Measurements from ENCODE around the gene PIP5KL1. TPM values are rescaled to one million over a fixed set of nuclear protein-coding genes. Genes with fewer than 3 reads are reported as not detected.
A peak's percentile ranks its signal among the peaks of the same experiment; 100 is the strongest.

Gene PIP5KL1, protein sequence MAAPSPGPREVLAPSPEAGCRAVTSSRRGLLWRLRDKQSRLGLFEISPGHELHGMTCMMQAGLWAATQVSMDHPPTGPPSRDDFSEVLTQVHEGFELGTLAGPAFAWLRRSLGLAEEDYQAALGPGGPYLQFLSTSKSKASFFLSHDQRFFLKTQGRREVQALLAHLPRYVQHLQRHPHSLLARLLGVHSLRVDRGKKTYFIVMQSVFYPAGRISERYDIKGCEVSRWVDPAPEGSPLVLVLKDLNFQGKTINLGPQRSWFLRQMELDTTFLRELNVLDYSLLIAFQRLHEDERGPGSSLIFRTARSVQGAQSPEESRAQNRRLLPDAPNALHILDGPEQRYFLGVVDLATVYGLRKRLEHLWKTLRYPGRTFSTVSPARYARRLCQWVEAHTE
- total RNA-seq = 0.48 TPM
- 1.4 TPM for polyA plus RNA-seq

DNA sequence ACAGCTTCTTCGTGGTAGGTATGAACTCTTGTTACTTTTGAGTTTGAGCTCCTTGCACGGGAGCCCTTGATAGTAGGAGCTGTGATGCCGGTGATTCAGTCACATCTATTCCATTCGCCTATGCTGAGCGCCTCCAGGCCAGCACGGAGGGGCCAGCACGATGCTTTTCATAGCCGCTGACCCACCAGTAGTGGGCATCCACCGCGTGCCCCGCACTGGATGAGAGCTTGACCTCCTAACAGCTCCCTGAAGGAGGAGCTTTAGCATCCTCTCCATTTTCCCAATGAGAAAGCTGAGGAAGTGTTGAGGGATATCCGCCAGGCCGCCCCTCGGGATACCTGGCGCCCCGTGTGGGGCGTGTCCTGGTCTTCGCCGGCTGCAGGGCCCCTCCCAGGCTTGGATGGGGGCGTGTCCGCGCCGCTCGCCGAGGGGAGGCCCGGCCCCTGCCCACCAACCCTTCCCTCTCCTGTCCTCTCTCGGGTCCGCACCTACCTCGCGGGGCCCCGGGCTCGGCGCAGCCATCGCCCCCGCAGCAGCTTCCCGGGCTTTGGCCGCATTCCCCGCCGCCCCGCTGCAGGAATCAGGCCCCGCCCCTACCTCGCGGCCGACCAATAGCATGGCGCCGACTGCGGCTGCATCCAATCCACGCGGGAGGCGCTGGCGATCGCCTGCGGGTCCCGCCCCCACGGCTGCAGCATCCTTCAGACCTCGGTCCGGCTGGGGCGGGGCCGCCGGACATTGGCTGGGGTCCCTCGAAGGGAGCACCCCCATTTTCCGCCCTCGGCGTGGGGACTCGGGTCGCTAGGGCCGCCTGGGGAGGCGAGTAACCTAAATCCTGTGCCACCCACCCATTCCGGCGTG lies at the start of gene PIP5KL1:
Gene PIP5KL1 (minus strand): TSS at position 547 of the 861 bp plus-strand sequence. CDS start 25 bp downstream, at position 522.
- DNase-seq (ENCODE audit: extremely low spot score) = no peak
- Histone ChIP-seq H3K4me1 (ENCODE audit: insufficient read depth) (no peaks in the 10 kb centered on the region), H3K4me3 (ENCODE audit: low read depth, low read length) (peak within 1 kb of the TSS; percentile 38), H3K27ac (ENCODE audit: low read depth) (no peak within 1 kb of the TSS), H3K36me3 (ENCODE audit: insufficient read depth) (no peaks in the 10 kb centered on the region)
- WGBS = 1% methylated on average over 70 of the region's 70 CpGs

DNA sequence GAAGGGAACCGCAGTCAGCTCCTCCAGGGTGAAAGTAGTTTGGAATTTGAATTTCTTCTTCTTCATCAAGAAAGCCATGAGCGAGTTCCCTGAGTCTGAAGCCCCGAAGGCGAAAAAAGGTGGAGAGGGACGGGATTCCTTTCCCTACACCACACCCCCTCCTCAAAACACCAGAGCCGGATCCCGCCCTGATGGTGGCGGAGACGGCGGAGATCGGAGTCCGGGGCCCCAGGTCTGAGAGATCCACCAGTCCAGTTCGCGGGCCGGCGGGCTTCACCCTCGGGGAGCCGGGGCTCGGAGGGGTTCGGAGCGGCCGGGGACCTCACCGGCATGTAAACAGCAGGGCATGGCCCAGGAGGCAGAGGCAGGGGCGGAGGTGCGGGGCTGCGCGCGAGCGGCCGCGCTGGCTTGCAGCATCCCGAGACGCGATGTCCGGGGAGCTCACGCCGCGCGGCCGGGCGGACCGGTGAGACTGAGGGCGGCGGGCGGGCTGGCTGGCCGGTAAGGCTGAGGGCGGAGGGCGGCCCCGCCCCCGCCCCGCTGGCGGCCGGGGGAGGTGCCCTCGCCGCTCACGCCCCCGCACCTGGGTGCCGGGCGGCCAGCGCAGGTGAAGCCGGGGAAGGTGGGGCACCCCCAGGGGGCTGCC lies 49.6 kb upstream of the PIP5KL1 start:
- H3K36me3 ChIP-seq (ENCODE audit: insufficient read depth) = no peaks in the 10 kb centered on the region
- under 1% methylated on average over 61 of the region's 61 CpGs for WGBS
- H3K27ac ChIP-seq (ENCODE audit: low read depth) = peak overlapping the region; percentile 91
- DNase-seq (ENCODE audit: extremely low spot score) = no peak
- no peaks in the 10 kb centered on the region for H3K4me1 ChIP-seq (ENCODE audit: insufficient read depth)
- peak overlapping the region; percentile 92 for H3K4me3 ChIP-seq (ENCODE audit: low read depth, low read length)

DNA sequence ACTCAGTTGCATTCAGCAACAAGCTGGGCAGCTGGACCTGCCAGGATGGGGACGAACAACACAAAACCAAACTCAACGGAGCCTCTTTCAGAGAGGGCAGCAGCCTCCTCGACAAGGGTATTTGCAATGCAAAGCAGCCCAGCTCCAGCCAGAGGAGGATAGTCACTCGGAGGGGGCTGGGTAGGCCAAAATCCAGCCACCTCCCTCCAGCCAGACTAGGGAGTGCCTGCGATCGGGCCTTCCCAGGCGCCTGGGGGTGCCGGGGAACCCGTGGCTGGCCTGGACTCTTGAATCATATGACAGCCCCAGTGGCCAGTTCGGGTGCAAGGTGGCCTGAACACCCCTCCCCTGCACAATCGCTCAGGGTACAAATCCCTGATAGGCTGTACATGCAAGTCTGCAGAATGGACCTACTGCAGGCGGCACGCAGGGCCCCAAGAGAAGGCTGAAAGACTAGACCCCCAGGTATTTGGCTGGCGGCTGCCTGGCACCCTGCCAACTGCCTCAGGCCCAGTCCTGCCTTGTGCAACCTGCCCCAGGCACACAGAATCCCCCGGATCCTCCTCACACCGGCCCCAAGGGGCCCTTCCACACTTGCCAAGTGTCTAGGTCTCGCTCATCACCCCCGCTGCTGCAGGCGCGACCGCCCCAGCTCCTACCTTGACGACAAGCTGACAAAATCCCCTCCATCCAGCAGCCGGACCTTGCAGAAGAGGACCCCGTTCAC lies 48.9 kb upstream of the PIP5KL1 start:
- peak overlapping the region; percentile 92 for H3K4me3 ChIP-seq (ENCODE audit: low read depth, low read length)
- WGBS = 2% methylated on average over 24 of the region's 24 CpGs
- no peaks in the 10 kb centered on the region for H3K4me1 ChIP-seq (ENCODE audit: insufficient read depth)
- H3K27ac ChIP-seq (ENCODE audit: low read depth) = peak overlapping the region; percentile 48
- H3K36me3 ChIP-seq (ENCODE audit: insufficient read depth) = no peaks in the 10 kb centered on the region
- no peak for DNase-seq (ENCODE audit: extremely low spot score)

DNA sequence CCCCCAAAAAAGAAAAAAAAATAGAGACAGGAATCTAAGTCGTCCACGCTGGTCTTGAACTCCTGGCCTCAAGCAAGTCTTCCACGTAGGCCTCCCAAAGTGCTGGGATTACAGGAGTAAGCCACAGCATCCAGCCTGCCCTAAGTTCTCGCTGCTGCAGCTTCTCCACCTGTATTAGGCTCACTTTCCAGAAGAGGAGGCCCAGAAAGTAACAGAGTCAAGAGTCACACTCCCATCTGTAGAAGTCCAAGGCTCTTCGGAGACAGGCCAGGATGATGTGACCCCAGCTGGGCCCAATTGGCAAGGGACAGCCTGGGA lies 48.4 kb upstream of the PIP5KL1 start:
- Histone ChIP-seq H3K4me3 (ENCODE audit: low read depth, low read length) (peak overlapping the region; percentile 92), H3K36me3 (ENCODE audit: insufficient read depth) (no peaks in the 10 kb centered on the region), H3K27ac (ENCODE audit: low read depth) (no peak overlapping the region), H3K4me1 (ENCODE audit: insufficient read depth) (no peaks in the 10 kb centered on the region)
- DNase-seq (ENCODE audit: extremely low spot score) = no peak
- 16% methylated on average over 5 of the region's 5 CpGs for WGBS

DNA sequence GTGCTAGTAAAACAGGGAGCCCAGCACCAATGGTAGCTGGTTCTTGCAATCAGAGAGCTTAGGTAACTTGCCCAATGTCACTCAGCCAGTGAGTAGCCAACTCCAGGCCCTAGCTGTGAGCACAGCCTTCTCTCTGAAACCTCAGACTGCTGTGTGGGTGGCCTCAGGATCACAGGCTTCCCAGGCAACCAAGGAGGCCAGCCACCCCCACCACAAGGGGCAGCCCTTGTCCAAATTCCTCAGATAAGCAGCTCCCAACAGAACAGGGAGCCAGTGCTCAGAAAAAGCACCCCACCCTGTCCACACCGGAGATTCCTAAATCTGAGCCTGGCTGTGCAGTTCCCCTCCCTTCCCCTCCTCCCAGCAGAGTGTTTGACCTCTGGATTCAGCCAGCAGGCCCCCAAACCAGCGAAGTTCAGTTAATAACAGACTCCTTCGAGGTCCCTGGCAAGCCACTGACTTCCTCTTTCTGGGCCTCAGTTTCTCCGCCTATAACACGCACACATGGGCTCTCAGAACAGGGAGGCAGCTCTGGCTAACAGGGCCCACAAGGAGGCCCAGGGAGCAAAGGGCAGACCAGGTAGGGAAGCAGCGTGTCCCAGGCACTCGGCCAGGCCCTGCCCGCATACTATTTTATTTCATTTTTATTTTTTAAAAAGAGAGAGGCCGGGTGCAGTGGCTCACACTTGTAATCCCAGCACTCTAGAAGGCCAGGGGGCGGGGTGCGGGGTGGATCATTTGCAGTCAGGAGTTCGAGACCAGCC lies 47.5 kb upstream of the PIP5KL1 start:
- Histone ChIP-seq H3K4me3 (ENCODE audit: low read depth, low read length) (peak overlapping the region; percentile 92), H3K36me3 (ENCODE audit: insufficient read depth) (no peaks in the 10 kb centered on the region), H3K27ac (ENCODE audit: low read depth) (peak overlapping the region; percentile 72), H3K4me1 (ENCODE audit: insufficient read depth) (no peaks in the 10 kb centered on the region)
- no peak for DNase-seq (ENCODE audit: extremely low spot score)
- WGBS = 21% methylated on average over 12 of the region's 12 CpGs

DNA sequence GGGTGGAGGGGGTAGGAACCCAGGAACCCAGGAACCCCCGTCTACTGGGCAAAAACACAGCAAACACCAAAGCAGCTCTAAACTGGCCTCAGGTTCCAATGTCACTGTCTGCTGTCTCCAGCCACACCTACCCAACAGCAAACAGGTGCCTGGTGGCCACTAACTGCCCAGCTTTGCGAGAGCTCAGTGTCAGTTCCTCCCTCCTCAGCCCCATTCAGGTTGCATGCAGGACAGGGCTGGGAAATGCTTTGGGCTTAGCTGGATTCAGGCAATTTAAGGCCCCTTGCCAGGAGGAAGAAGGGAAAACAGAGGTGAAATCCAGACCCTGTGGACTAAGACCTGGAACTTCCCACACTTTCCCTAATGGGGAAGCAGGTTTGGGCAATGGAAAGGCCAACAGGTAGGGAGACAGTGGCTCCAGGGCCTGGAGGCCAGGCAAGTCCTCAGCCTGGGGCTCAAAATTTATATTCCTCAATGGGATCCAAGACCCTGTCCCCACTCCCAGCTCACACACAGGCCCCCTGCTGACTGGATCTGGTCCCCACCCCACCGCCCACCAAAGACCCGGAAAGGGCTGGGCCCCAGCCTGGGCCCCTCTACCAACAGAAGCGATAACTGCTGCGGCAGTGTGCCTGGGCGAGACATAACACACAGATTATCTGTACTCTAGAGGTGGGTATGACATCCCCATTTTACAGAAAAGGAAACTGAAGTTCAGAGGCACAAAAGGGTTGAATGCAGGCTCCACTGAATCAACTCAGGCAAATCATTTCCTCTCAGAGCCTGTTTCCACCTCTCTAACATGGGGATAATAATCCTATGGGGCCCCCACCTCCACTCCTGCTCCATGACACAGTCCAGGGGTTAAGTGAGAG lies 46.7 kb upstream of the PIP5KL1 start:
- no peak overlapping the region for H3K27ac ChIP-seq (ENCODE audit: low read depth)
- 32% methylated on average over 7 of the region's 7 CpGs for WGBS
- H3K36me3 ChIP-seq (ENCODE audit: insufficient read depth) = no peaks in the 10 kb centered on the region
- H3K4me3 ChIP-seq (ENCODE audit: low read depth, low read length) = peak overlapping the region; percentile 92
- H3K4me1 ChIP-seq (ENCODE audit: insufficient read depth) = no peaks in the 10 kb centered on the region
- no peak for DNase-seq (ENCODE audit: extremely low spot score)

DNA sequence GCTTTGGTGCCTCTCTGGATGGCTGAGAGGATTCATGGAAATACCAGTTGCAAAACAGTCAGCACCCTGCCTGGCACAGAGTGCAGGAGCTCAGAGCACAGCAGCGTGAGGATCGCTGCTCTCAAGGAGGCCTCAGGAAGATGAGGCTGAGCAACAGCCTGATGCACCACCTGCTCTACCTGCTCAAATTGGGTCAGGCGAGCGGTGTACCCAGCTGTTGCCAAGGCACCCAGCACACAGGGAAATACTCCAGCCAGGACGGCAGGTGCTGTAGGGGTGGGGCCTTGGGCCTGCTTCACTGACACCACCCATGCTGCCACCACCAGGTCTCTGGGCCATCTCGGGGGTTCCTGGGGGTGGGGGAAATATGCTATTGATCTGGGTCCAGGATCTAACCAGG lies 45.9 kb upstream of the PIP5KL1 start:
- Histone ChIP-seq H3K27ac (ENCODE audit: low read depth) (no peak overlapping the region), H3K36me3 (ENCODE audit: insufficient read depth) (no peaks in the 10 kb centered on the region), H3K4me1 (ENCODE audit: insufficient read depth) (no peaks in the 10 kb centered on the region), H3K4me3 (ENCODE audit: low read depth, low read length) (no peak overlapping the region)
- no peak for DNase-seq (ENCODE audit: extremely low spot score)
- WGBS = 62% methylated on average over 6 of the region's 6 CpGs

DNA sequence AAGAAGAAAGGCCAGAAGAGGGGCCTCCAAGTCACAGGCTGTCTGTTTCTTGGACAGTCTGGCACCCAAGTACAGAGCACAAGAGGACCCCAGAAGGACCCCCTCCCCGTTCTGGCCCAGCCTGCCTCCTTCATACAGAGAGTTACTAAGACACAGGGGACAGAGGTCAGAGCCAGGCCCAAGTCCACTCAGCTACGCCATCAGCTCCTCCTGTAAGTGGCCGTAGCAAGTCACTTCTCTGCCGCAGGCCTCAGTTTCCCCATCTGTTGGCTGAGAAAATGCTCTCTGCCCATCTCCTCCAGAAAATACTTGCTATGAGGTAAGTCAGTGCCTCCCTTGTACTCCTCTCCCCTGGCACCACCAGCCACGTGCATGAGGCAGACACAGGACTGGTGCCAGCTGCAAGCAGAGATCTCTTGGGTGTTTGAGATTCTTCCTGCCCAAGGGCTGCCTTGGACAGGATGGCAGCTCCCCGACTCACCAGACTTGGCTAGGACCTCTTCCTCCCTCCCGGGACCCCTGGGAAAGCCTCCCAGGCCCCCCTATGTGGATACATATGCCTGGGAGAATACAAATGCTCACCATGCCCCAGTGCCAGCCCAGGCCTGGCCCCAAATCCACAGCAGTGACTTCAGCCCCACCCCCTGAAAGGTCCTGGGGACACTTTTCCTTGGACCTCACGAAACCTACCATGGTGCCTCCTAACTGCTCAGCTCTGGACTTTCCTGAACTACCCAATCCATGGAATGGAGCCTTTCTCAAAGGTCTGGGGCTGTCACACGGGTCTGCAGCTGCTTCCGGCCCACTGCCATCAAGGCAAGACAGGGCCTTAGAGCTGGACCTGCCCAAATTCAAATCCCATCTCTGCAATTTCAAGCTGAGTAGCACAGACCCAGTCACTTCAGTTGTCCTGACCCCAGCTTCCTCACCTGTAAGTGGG lies 45.1 kb upstream of the PIP5KL1 start:
- 61% methylated on average over 10 of the region's 10 CpGs for WGBS
- Histone ChIP-seq H3K4me3 (ENCODE audit: low read depth, low read length) (no peak overlapping the region), H3K4me1 (ENCODE audit: insufficient read depth) (no peaks in the 10 kb centered on the region), H3K27ac (ENCODE audit: low read depth) (peak overlapping the region; percentile 33), H3K36me3 (ENCODE audit: insufficient read depth) (no peaks in the 10 kb centered on the region)
- no peak for DNase-seq (ENCODE audit: extremely low spot score)

DNA sequence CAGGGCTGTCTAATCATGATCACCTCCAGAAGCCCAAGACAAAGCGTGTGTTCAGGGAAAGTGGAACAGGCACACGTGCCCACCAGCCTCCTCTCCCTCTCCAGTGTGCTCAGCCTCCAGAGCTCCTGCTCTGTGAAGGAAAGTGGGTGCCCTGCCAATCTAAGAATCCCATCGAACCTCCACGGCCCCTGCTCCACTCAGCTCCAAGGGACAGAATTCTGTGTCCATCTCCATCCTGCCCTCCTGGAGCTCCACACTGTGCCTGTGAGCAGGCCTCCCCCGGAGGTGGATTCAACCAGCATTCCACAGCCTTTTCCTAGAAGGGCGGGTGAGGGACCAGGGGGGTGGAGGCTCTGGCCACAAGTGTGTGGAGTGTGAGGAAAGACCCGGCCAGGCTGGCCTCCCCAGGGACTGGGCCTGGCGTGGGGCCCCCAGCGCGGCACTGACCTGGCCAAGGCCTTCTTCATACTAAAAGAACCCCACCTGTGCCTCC lies 44.2 kb upstream of the PIP5KL1 start:
- Histone ChIP-seq H3K4me1 (ENCODE audit: insufficient read depth) (no peaks in the 10 kb centered on the region), H3K36me3 (ENCODE audit: insufficient read depth) (no peaks in the 10 kb centered on the region), H3K27ac (ENCODE audit: low read depth) (peak overlapping the region; percentile 33), H3K4me3 (ENCODE audit: low read depth, low read length) (no peak overlapping the region)
- DNase-seq (ENCODE audit: extremely low spot score) = no peak
- 25% methylated on average over 10 of the region's 10 CpGs for WGBS

DNA sequence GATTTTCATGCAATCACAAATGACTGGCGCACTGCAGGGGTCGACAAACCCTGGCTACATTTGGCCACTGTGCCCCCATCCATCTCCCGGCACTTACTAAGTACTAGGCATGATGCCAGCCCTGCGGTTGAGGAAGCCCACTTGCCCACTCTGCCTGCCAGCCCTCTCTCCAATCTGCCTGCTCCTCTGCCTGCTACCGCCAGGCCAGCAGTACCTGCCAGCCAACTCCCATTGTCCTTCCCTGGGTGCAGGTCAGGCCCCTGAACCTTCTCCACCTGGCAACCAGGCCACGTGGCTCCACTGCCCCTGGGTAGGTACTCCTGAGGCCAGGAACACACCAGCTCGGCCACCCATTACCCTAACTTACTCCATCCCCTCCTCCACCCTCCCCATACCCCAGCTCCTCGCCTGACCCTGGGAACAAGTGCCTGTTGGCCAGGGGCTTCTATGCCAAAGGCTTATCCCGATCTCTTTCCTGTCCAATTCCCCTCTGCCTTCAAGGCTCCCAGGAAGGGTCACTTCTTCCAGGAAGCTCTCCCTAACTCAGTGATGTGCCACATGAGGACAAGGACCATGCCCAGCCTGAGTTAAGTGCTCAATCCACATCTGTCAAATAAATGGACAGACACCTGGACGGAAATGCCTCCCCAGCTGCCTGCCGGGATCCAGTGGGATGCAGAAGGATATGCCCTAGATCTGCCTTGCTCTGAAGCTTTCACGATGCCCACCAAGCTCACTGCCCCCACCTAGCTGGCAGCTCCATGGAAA lies 43.6 kb upstream of the PIP5KL1 start:
- 48% methylated on average over 12 of the region's 12 CpGs for WGBS
- Histone ChIP-seq H3K27ac (ENCODE audit: low read depth) (no peak overlapping the region), H3K4me3 (ENCODE audit: low read depth, low read length) (no peak overlapping the region)

More for the DNA sequence above, 43.6 kb upstream of the PIP5KL1 start:
- Histone ChIP-seq H3K36me3 (ENCODE audit: insufficient read depth) (no peaks in the 10 kb centered on the region), H3K4me1 (ENCODE audit: insufficient read depth) (no peaks in the 10 kb centered on the region)
- DNase-seq (ENCODE audit: extremely low spot score) = no peak
